GM19455 (cell line): ENCODE data around the gene MERTK.
A peak's percentile ranks its signal among the peaks of the same experiment; 100 is the strongest.

Experiments
- ATAC-seq: cut with Tn5 transposase; IDR thresholded peaks from one replicate; pipeline ENCODE4 v1.9.1; 2021; ENCODE audit not compliant: unreplicated experiment

MERTK gene

GRCh38 chr2:111975053-111975552 lies 76.7 kb downstream of the MERTK start:
- no peak for ATAC-seq

- no peak for ATAC-seq
Observed at GRCh38 chr2:111975819-111976218, 77.4 kb downstream of the MERTK start.

GRCh38 chr2:111977240-111977639 lies 78.8 kb downstream of the MERTK start:
- ATAC-seq: no peak

GRCh38 chr2:111978452-111979170 lies 80.2 kb downstream of the MERTK start:
- ATAC-seq: no peak

- no peak for ATAC-seq
Observed at GRCh38 chr2:111981666-111982065, 83.3 kb downstream of the MERTK start.

- peak; percentile 81 for ATAC-seq
Observed at GRCh38 chr2:111982822-111983221, 84.4 kb downstream of the MERTK start.

GRCh38 chr2:111983478-111984212 lies 85.2 kb downstream of the MERTK start:
- ATAC-seq: no peak

- ATAC-seq: no peak
Observed at GRCh38 chr2:111984213-111984604, 85.8 kb downstream of the MERTK start.

GRCh38 chr2:111985514-111985913 lies 87.1 kb downstream of the MERTK start:
- ATAC-seq: no peak

- ATAC-seq: no peak
Observed at GRCh38 chr2:111986116-111986900, 87.9 kb downstream of the MERTK start.

- ATAC-seq: no peak
Observed at GRCh38 chr2:111990375-111990774, 92.0 kb downstream of the MERTK start.

GRCh38 chr2:111990856-111991255 lies 92.4 kb downstream of the MERTK start:
- ATAC-seq: no peak

GRCh38 chr2:111994042-111994441 lies 95.6 kb downstream of the MERTK start:
- ATAC-seq: no peak

GRCh38 chr2:111995148-111995547 lies 96.7 kb downstream of the MERTK start:
- no peak for ATAC-seq

GRCh38 chr2:111999809-112000208 lies 101.4 kb downstream of the MERTK start:
- no peak for ATAC-seq

GRCh38 chr2:112000399-112001135 lies 102.2 kb downstream of the MERTK start:
- ATAC-seq: no peak

GRCh38 chr2:112001136-112001715 lies 102.8 kb downstream of the MERTK start:
- no peak for ATAC-seq

- no peak for ATAC-seq
Observed at GRCh38 chr2:112001942-112002341, 103.5 kb downstream of the MERTK start.

GRCh38 chr2:112003576-112004252 lies 105.3 kb downstream of the MERTK start:
- ATAC-seq: no peak

GRCh38 chr2:112004253-112004645 lies 105.8 kb downstream of the MERTK start:
- no peak for ATAC-seq
